NCI-H2029 (cell line): ENCODE measurements around the gene NTSR2.

Source experiments
- DNase-seq: peaks from one replicate; lab custom pipeline; 2025; lab: John Stamatoyannopoulos, UW

NTSR2 gene

DNA sequence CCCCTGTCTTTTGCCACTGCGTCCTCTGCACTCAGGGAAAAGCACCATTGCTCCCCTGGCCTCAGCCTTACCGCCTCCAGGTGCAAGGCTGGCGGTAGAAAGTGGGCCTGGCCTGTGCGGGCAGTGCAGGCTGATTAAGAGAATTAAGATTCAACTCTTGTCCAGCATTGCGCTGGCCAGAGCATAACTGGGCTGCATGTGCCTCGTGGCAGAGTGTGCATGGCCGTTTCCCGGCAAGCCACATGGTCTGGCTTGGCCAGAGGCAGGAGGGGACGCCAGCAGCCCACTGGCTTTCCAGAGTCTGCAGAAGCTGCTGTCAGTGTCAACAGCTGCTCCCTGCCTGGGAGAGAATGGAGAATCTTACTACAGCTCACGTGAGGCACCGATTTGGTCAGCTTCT lies 12.3 kb downstream of the NTSR2 start:
- no peak for DNase-seq

DNA sequence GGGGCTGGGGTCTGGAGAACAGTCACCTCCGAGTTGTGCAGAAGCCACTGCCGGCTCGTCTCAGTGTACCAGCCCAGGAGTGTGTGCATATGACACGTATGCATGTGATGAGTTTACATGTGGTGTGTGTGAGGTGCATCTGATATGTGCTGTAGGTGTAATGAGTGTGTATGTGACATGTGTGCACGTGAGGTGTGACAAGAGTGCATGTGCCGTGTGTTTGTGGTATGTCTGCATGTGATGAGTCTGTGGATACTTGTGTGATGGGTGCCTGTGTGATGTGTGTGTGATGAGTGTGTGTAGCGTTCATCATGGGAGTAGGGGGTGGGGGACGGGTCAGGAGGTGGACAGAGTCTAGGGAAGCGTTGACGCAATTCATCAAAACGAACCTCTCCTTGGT lies 12.8 kb downstream of the NTSR2 start:
- no peak for DNase-seq

DNA sequence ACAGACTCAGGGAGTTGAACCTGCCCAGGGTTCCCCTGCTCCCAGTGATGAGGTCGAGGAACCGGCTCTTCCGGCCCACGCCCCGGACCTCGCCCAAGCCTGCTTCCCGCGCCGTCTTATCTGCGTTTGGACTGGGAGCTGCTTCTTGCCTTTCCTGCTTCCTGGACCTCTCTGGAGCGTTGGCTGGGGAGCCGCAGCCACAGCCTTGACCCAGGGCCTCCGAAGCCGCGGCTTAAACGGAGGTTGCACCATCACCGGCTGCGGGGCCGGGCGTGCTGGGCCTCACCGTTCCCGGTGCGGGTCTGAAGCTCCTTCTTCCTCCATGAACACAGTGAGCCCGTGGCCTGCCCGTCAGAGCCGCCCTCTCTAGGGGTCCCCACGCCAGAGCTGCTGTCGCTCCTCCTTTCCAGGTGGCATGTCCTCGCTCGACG lies 13.3 kb downstream of the NTSR2 start:
- DNase-seq, result no peak

DNA sequence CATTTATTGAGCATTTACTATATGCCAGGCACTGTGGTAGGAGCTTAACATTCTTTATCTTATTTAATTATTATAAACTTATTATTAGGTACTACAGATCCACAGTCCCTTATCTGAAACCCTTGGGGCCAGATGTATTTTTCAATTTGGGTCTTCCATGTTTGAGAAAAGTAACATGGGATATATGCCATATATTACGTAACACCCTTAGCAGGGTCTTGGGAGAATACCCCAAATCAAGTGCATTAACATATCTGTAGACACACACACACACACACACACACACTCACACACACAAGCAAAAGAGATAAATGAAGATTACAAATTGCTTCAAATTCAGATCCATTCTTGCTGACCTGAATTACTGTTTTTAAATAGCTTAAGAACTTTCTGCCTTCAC lies 13.7 kb downstream of the NTSR2 start:
- DNase-seq, result no peak

DNA sequence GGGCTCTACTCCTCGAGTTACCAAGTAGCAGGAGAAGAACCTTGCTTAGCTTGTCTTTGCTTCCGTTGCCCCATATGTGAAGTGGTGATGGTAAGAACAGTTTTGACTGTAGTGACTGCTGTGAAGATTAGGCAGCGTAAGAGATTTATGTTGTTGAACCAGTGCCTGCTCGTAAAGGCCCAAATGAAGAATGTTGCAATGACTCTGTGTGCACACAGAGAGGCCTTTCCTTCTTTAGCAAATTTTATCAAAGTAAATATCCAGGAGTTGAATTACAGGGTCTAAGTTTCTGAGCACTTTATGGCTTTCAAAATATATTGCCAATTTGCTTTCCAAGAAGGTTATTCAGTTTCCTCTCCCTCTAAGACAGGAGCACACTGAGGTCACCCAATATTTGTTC lies 14.5 kb downstream of the NTSR2 start:
- no peak for DNase-seq

DNA sequence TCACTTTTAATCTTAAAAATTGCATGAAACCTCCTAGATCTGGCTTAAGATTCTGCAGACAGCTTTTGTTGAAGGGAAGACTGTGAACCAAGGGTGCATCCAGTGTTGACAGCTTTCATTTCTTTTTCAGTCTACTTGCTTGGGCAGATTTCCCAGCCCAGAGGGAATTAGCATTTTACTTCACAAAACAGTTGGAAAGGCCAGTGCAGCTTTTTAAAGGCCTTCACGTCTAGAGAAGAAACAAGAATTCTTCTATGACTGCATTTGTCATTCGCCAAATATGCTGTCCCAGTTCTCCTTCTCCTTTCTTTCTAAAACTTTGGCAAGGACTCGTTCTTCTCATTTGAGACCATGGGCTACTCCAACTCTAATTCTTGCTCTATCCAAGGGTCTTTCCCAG lies 17.4 kb downstream of the NTSR2 start:
- DNase-seq, result no peak

DNA sequence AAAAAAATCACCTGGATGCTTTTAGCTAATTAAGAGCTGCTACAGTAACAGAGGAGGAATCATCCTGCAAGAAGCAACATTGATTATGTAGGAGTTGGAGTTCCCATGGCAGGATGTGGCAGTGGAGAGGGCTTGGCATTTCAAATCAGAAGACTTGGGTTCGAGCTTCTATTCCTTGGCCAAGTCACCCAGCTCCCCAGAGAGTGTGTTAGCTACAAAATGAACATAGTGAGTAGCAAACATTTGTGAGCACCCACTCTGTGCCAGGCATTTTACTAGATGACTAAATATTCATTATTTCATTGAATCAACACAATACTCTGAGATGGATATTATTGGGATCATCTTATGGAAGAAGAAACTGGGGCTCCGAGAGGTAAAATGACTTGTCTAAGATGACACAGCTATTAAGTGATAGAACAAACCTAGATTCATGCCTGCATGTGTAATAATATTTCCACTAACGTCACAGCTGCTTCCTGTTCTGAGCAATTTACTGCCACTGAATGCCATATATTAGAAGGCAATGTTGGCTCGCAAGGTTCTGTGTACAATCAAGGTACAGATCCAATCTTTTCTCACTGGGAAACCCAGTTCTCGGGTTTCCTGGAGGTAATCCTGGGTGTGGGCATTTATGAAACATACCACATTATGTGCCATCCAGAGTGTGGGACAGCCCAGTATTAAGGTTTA lies 18.0 kb downstream of the NTSR2 start:
- DNase-seq, result no peak

DNA sequence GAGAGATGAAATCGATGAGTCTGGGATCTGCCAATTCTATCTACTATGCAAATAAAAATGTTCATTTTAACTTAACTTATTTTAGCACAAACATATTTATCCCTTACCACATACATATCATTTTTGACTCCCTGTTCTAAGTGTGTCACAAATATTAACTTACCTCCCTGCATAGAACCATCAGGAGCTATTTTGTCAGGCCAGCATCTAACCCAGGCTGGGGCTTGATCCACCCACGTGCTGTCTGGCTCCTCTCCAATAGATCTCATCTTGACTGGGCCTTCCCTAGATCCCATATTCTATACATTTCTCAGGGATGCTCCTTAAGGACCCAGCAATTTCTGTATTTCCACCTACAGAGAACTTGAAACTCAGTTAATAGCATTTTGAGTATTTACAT lies 20.9 kb downstream of the NTSR2 start:
- no peak for DNase-seq

DNA sequence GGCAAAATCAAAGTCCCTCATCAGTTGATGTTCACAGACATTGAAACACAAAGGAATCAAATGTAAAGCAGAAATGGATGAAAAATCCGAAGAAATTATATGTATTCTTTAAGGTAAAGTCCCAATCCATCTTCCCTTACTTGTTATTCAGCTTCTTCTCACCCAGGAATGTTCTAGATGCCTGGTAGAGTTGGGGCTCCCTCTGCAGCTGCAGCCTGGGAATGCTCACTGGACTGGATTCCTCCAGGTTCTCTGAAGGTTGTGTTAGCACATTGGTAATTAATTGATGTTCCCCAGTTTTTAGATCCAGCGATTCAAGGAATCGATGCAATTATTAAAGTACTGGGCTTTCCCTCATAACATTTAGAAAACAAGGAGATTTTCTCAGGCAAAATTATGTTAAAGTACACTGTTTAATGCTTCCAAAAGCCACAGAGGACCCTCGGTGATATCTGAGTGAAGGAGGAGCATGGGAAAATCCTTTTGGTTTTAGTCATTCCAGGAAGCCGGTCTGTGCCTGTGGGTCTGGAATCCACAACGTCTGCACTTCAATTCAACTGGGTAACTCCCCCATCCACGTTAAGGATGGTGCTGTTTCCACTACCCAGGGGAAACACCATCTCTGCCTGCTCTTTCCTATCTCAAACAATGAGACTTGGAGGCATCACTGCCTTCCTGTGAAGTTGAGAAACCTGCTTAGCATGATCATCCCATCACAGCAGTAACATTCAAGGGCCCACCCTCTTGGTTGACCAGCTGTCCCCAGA lies 22.0 kb downstream of the NTSR2 start:
- DNase-seq, result no peak

DNA sequence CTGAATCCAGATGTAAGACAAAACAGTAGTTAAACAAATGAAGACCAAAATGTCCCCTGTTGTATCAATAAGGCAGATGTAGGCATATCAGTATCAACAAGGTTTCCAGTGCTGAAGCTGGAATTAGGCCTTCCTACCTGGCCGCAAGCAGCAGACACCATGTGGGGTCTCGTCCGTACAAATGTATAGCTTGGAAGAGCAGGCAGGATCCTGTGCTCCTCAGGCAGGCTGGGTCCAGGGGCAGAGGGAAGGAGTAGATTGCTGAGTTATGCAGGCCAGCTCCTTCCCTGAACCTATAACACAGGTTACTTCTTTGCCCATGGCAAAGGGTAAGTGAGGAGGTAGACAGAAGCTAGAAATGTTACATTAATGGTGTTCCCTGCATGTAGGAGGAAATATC lies 23.5 kb downstream of the NTSR2 start:
- DNase-seq, result no peak

DNA sequence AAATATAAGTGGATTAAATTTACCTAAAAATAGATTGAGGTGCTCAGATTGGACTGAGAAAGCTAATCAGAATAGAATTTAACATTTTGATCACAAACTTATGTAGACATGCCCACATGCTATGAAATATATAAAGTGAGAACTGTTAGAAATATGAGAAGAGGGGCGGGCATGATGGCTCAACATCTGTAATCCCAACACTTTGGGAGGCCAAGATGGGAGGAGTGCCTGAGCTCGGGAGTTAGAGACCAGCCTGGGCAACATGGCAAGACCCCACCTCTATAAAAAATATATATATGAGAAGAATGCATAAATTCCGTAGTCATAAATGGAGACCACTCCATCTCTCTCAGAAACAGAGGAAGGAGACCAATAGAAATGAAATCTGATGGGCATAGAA lies 25.7 kb downstream of the NTSR2 start:
- no peak for DNase-seq

DNA sequence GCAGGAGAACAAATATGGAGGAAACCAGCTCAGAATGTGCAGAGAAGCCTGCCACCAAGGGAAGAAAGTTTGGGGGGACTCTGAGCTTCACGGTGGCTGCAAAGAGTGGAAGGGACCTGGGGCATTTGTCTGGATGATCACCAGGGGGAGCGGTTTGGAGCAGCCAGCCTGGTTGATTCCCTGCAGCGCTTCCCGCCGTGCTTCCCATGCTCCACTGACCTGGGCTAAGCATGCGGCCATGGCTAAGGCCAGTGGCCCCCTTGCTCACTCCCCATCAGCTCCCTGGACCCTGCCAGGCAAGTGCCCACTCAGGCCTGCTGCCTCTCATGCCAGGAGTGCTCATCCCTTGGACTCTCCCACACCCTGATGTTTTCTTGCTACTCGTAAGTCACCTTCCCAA lies 27.0 kb downstream of the NTSR2 start:
- DNase-seq, result no peak

DNA sequence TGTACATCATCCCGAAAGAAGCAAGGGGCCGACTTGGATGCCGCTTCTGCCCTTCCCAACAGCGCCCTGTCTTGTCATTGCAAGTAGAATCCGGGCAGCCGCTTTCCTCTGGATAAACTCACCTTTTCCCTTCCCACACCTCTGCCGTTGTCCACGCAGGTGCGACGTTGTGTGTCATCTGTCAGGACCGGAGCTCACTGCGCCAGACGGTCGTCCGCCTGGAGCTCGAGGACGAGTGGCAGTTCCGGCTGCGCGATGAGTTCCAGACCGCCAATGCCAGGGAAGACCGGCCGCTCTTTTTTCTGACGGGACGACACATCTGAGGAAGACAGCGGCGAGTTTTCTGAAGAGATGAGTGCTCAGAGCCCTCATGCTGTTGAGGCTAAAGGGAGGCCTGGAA lies 29.9 kb downstream of the NTSR2 start:
- DNase-seq, result no peak

DNA sequence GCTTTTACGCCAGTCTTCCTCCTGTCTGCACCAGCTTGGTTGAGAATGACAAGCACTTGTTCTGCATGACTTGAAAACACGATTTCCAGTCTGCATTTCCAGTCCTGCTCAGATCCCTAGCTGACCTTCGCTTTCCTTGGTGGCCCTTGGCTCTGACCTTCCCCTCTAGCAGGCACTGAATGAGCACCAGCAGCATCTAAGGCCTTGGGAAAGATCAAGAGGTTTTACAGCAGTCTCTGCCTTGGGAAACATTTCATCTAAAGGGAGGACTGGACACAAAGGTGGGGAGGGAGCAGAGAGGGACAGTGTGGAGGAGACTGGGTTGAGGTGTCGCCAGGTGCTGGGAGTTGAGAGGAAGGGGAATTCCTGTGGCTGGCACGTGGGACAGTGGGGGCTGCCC lies 30.5 kb downstream of the NTSR2 start:
- DNase-seq, result no peak

DNA sequence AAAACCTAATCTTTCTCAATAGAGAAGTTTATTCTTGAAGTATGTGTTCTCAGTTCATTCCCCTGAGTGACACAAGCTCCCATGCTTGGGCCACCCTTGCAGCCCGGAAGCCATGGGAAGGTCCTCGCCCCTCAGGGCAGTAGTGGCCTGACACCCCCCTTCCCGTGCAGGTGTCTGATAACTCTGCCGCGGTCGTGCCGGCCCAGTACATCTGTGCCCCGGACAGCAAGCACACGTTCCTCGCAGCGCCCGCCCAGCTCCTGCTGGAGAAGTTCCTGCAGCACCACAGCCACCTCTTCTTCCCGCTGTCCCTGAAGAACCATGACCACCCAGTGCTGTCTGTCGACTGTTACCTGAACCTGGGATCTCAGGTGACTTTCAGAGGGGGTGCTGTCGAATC lies 32.4 kb downstream of the NTSR2 start:
- no peak for DNase-seq

DNA sequence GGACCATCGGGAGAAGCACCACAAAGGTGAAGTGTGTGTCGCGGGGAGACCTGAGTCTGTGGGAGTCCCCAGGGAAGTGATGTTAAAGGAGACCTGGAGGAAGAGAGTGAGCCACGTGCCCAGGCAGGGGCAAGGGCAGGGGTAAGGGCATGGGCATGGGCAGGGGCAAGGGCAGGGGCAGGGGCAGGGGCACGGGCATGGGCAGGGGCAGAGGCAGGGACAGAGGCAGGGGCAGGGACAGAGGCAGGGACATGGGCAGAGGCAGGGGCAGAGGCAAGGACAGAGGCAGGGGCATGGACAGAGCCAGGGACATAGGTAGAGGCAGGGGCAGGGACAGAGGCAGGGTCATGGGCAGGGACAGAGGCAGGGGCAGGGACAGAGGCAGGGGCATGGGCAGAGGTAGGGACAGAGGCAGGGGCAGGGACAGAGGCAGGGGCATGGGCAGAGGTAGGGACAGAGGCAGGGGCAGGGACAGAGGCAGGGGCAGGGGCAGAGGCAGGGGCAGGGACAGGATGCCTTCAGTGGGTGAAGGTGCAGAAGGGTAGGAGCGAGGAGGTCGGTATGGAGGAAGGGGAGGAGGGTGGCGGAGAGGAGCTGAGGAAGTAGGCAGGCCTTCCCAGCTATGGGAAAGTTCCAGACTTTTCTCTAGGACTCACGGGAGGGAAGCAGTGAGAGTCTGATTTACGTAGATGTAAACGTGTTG lies 33.3 kb downstream of the NTSR2 start:
- no peak for DNase-seq

DNA sequence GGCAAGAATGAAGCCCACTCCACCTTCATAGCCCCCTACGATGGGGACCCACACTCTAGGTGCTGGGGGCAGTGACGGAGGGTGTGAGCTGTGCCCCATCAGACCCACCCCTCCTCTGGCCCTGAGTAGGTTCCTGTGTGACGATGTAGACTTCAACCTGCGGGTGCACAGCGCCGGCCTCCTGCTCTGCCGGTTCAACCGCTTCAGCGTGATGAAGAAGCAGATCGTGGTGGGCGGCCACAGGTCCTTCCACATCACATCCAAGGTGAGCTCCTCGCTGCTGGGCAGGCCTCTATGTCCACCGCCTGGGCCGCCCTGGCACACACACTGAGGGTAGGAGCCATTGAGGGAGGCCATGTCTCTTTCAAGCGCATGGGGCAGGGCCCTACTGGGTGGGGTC lies 34.9 kb downstream of the NTSR2 start:
- DNase-seq, result no peak

DNA sequence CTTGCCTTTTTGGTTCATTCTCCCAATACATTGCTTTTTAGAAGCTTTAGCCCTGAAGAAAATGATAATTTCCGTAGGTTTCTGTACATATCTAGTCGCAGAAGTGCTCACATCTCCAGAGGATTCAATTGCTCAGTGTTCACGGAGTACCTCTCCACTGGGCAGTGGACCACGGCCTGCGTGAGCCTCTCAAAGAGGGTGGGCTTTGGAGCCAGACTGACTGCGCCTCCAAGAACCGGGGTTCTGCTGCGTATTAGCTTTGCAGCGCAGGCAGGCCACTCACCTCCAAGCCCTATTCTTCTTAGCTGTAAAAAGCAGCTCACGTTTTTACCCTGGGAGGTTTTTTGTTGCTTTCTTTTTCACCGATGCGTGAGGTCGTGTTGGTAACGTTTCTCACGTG lies 35.4 kb downstream of the NTSR2 start:
- no peak for DNase-seq

DNA sequence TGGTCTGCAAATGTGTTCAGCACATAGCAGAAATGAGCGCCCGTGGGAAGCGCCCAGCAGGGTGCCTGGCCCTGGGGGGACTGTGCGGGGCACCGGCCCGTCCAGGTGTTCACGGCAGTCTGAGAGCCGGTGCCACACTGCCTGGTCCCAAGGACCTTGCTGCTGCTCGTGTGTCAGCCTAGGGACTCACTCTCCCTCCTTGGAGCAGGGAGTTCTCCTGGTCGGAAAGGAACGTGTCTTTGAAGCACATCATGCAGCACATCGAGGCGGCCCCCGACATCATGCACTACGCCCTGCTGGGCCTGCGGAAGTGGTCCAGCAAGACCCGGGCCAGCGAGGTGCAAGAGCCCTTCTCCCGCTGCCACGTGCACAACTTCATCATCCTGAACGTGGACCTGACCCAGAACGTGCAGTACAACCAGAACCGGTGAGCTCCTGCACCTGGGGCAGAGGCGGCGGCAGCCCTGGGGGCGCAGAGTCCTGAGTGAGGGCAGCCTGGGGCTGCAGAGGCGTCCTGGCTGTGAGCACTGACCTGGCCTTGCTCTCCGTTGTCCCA lies 36.0 kb downstream of the NTSR2 start:
- DNase-seq, result no peak

DNA sequence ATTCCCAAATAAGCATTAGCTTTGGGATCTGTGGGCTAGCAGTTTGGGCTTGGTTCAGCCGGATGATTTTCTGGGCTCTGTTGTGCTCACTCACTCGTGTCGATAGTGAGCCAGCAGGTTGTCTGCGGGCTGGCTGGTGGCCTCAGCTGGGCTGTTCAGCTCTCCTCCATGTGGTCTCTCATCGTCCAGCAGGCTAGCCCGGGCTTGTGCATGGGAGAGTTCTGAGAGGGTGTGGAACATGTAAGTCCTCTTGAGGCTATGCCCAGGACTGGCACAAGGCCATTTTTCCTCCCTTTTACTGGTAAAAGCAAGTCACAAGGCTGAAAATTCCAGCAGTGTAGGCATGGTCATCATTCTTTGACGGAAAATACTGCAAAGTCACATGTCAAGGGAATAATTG lies 38.5 kb downstream of the NTSR2 start:
- DNase-seq, result no peak

DNA sequence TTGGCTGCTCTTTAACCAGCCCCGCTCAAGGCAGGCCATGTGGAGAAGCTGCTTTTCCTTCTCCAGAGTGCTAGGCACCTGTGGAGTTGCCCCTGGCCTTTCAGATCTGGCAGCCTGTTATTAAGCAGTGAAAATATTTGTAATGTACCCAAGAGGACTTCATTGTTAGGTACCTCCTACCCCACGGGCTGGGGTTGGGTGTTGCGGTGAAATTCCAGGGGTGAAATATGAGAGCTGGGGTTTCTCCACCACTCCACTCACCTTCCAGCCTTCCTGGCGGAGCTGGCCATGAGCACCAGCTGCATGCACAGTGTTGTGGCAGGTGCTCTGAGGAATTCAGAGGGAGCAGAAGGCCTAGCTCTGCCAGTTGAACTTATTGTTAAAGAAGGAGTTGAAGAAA lies 39.1 kb downstream of the NTSR2 start:
- no peak for DNase-seq

DNA sequence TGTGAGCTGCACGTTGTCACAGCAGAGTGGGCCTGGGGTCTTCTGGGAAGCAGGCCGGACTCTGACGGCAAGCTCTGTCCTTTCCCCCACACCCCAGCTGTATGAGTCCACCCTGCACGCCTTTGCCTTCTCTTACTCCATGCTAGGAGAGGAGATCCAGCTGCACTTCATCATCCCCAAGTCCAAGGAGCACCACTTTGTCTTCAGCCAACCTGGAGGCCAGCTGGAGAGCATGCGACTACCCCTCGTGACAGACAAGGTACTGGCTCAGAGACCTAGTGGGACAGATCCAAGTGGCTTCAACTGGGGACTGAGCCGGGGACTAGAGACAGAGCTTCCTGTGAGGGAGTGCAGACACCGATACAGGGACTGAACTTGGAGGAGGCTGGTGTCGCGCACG lies 40.1 kb downstream of the NTSR2 start:
- DNase-seq, result no peak

DNA sequence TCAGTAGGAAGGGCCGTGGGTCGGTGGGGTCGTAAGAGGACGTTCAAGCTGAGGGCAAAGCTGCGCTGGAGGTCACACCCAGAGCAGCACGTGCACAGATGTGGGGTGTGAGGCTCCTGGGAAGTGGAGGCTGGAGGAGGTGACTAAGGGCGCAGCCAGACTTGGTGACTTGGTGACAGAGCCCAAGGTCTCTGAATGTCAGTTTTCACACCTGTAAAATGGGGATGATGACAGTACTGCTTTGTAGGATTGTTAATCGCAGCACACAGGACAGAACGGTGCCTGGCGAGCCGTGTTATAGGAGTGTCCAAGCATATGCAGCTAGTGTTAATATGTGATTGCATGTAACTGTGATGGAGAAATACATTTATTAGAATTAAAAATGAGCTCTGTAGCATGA lies 40.8 kb downstream of the NTSR2 start:
- no peak for DNase-seq
